B cell (primary cell): Measurements from ENCODE around the gene SMTN.

Experiments used
- CTCF ChIP-seq: fragments of 200-600 bp; IDR thresholded peaks from one replicate; pipeline ENCODE4 v1.8.0; 2022; ENCODE audit warnings: antibody characterized with exemption, mild to moderate bottlenecking
- EZH2 ChIP-seq: IDR thresholded peaks from 2 replicates; pipeline ENCODE4 v1.6.1; 2012; ENCODE audit warnings: borderline replicate concordance, low read depth, mild to moderate bottlenecking, moderate library complexity, low read length; ENCODE audit not compliant: insufficient read depth, poor library complexity, severe bottlenecking

DNA sequence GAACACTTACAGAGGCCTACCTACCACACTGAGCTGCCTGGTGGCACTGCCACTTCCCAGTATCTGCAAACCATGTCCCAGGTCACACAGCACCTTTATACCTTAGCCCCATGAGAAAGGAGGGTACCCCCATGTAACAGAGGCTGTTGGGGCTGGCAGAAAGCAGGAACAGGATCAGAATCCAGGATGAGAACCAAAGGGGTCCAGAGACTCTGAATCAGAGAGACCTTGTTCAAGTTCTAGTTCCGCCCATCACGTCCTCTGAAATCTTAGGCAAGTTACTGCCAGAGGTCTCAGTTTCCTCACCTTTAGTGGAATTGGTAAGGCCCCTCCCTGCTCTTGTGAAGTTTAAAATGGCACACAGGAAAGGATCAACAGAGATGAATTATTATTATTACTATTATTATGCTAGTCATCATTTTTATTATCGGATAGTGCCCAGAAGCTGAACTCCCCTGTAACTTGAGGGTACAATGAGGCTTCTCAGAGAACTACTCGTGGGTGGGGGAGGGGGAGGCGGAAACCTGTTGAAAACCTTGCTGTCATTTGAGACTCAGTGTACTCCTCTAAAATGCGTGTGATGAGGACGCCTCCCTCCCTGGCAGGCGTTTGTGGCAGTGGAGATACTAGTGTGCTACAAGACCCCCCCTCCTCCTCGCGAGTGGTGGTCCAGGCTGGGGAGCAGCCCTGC is 17.0 kb downstream of the SMTN start:
- TF ChIP-seq CTCF (no peak), EZH2 (no peak)
